Measurements from ENCODE around the gene AVEN. TPM values are rescaled to one million over a fixed set of nuclear protein-coding genes. Genes with fewer than 3 reads are reported as not detected.

The AVEN gene
- total RNA-seq, 1 donor from 2014 or later: 29.5 TPM

DNA sequence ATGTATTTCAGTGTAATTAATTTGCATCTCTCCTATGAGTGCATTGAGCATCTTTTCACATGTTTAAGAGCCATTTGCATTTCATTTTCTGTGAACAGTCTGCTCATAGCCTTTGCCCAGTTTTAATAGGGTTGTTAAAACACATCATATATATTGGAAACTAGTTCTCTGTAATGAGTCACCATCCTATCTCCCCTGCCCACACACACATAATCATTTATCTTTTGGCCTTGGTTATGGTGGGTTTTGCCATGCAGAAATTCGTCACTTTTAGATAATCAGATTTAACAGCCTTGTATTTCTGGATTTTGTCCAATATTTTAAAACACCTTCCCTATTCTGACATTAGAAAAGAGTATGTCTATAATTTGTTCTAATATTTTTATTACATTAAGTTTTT is 82.6 kb downstream of the AVEN start:
- DNase-seq (ENCODE audit: low read depth): no peak
- TF ChIP-seq CTCF (conservative IDR thresholded peaks at IDR 0.05; ENCODE audit: low read depth, low read length): no peak
- no peak overlapping the region for H3K4me3 ChIP-seq (ENCODE audit: low read depth, low read length)

GRCh38 chr15:33955945-33956344 is 83.1 kb downstream of the AVEN start:
- H3K4me3 ChIP-seq (ENCODE audit: low read depth, low read length): no peak overlapping the region
- DNase-seq (ENCODE audit: low read depth): no peak
- no peak for TF ChIP-seq CTCF (conservative IDR thresholded peaks at IDR 0.05; ENCODE audit: low read depth, low read length)

DNA sequence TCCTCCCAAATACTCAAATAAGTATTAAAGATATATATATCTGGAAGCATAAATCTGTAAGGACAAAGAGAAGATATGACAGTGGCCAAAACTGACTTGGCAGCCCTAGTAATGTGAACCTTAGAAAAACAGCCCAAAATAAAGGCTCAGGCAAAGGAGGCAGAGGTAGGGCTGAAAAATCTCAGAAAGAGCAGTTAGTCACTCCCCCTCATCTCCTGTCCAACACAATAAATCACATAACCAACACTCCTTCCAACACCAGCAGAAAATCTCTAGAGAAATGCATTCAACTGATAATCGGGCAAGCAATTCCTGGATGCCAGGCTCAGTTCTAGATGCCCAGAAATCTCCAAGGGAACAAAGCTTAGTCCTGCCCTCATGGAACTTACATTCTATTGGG is 92.9 kb downstream of the AVEN start:
- DNase-seq (ENCODE audit: low read depth): no peak
- no peak for TF ChIP-seq CTCF (conservative IDR thresholded peaks at IDR 0.05; ENCODE audit: low read depth, low read length)
- H3K4me3 ChIP-seq (ENCODE audit: low read depth, low read length): no peak overlapping the region

DNA sequence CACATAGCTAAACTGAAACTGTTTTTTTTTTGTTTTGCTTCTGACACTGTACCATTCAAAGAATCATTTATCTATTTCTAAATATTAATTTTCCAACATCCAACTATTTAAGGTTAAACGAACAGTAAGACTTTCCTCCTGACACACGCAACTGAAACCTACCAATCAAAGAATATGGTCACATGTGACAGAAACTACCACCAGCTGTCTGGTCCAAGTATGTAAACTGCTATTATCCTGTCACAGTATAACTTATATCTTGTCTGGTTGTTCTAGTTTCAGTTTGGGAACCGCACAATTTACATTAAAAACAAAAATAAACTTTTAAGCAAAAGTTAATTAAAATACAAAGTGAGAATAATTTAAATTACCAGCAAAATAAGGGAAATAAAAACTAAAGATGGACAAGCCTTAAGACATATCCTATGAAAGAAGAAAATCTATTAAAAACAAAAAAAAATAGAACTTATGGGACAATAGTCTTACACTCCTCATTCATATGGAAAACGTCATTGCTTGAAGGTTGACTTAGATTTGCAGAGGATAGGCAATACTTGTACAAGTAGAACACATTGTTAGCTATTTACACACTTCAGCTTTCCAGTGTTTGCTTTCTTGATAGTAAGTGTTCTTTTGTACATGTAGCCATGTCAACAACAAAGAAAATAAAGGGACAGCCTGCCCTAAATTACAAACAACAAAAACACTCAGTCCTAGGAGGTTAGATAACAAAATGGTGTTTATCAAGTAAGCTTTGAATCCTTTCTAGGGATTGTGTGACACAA is 97.5 kb downstream of the AVEN start:
- H3K4me3 ChIP-seq (ENCODE audit: low read depth, low read length): no peak overlapping the region
- no peak for DNase-seq (ENCODE audit: low read depth)
- no peak for TF ChIP-seq CTCF (conservative IDR thresholded peaks at IDR 0.05; ENCODE audit: low read depth, low read length)

DNA sequence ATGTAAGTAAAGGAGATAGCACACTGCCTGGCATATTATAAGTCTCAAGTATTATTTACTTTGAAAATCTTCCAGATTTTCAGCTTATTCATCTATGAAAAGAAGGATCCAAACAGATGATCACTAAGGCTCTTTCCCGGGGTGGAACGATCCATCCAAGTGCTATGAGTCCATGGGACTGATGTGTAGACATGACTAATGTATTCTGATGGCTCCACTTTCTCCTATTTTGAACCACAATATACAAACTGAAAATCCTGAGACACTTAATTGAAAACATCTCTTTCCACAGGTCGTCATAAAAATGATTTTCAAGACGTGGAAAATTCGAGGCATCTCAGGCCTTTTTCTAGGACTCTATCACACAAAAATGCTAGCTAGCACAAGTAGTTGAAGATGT is 104.1 kb downstream of the AVEN start:
- no peak for TF ChIP-seq CTCF (conservative IDR thresholded peaks at IDR 0.05; ENCODE audit: low read depth, low read length)
- no peak overlapping the region for H3K4me3 ChIP-seq (ENCODE audit: low read depth, low read length)
- no peak for DNase-seq (ENCODE audit: low read depth)

- no peak overlapping the region for H3K4me3 ChIP-seq (ENCODE audit: low read depth, low read length)
- no peak for DNase-seq (ENCODE audit: low read depth)
- TF ChIP-seq CTCF (conservative IDR thresholded peaks at IDR 0.05; ENCODE audit: low read depth, low read length): no peak
Observed at GRCh38 chr15:33934396-33934795, 104.6 kb downstream of the AVEN start.

DNA sequence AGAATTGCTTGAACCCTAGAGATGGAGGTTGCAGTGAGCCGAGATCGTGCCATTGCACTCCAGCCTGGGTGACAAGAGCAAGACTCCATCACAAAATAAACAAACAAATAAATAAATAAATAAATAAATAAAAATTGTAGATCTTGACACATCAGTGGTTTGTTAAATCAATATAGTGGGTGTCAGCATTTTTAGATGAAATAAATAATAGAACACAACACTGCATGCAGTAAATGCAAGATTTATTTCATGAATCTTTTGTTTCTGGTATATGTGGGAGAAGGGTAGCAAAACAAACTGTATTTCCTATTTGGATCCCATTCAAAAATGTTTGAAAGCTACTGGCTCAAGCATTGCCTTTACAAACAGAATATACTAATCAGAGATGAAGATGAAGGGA is 106.3 kb downstream of the AVEN start:
- H3K4me3 ChIP-seq (ENCODE audit: low read depth, low read length): no peak overlapping the region
- DNase-seq (ENCODE audit: low read depth): no peak
- TF ChIP-seq CTCF (conservative IDR thresholded peaks at IDR 0.05; ENCODE audit: low read depth, low read length): no peak

Data from epithelial cell of proximal tubule (primary cell).